HCT116 (cell line): Measurements from ENCODE around the gene ALK.

Experiments used
- CEBPB ChIP-seq: IDR thresholded peaks from 2 replicates; pipeline ENCODE4 v1.6.1; 2012; ENCODE audit warnings: low read depth
- CTCF ChIP-seq, 3 experiments: fragments of 200-600 bp in 1 of 3; sonication (generic) in 1 of 3; IDR thresholded peaks in 2 of 3; conservative IDR thresholded peaks in 1 of 3; 2 replicates each; pipeline ENCODE4 v1.5.1; 2012 to 2017; ENCODE audit warnings: low read depth in 2 of 3, low read length in 2 of 3, antibody characterized with exemption in 1 of 3, borderline replicate concordance in 1 of 3, control low read depth in 1 of 3, mild to moderate bottlenecking in 1 of 3, mixed read lengths in 1 of 3, mixed run types in 1 of 3, moderate library complexity in 1 of 3; ENCODE audit not compliant: insufficient read depth in 1 of 3

DNA sequence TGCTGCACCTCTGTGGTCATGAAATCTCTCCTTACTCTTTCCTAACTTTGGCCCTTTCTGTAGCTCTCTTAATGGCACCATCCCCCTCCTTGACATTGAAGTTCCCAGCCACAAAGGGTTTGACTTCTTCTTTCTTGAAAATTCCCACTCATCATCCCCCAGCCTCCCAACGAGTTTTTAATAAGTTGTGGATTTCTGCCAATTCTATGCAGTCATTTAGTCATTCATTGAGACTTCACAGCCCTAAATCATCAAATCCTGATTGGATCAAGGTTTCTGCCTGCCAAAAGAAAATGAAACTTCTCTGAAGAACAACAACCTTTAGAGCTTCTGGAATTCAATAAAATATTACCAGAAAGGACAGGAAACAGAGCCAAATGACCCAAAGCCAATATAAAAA lies 451.9 kb downstream of the ALK start:
- no peak for TF ChIP-seq CEBPB
- no peak for TF ChIP-seq CTCF (IDR thresholded peaks at IDR 0.05 in 2 of 3, conservative IDR thresholded peaks at IDR 0.05 in 1 of 3; ENCODE audit: borderline replicate concordance in 1 of 3, insufficient read depth in 1 of 3, low read depth in 2 of 3, low read length in 2 of 3)
